IMR-90 (cell line): ENCODE data around the gene ZDHHC18. TPM values are rescaled to one million over a fixed set of nuclear protein-coding genes. Genes with fewer than 3 reads are reported as not detected.
"Not testable (repeated sequence)": the region's sequence is repeated elsewhere in the genome, so short reads cannot be mapped to it uniquely, and the experiment has no call there.

Experiments
- ATAC-seq: fragments of 200-7000 bp; cut with Tn5 transposase; 2 replicates; pipeline ENCODE4 v1.9.1; 2020; ENCODE audit warnings: low read depth, mild to moderate bottlenecking, moderate library complexity
- BruUV-seq: library from RNA; stranded (reverse); fragments of 400-500 nt; replicated peaks from 2 replicates; lab custom pipeline; 2021; lab: Mats Ljungman, UMichigan
- CTCF ChIA-PET: fragments of 300-600 bp; formaldehyde crosslinking; extraction: SDS; loops from one replicate; lab custom pipeline; 2021; ENCODE audit warnings: antibody characterized with exemption; lab: Yijun Ruan, JAX
- POLR2A ChIA-PET: fragments of 300-600 bp; sonication (Branson Sonifier 250); formaldehyde crosslinking; loops from one replicate; lab custom pipeline; 2022; ENCODE audit warnings: antibody characterized with exemption; ENCODE audit not compliant: unreplicated experiment; lab: Charles Lee
- DNase-seq: peaks from one replicate; pipeline ENCODE4 v3.0.0; 2013
- H2AFZ ChIP-seq: replicated peaks from 2 replicates; pipeline ENCODE3; 2013; ENCODE audit warnings: low read length, mild to moderate bottlenecking; ENCODE audit not compliant: poor library complexity
- H2AK5ac ChIP-seq: 2 replicates; pipeline ENCODE4 v1.6.1; 2013; ENCODE audit warnings: low read depth, low read length, inconsistent platforms
- H2AK9ac ChIP-seq: replicated peaks from 2 replicates; pipeline ENCODE3; 2013; ENCODE audit warnings: mild to moderate bottlenecking, low read depth, low read length, moderate library complexity; ENCODE audit not compliant: poor library complexity
- H2BK120ac ChIP-seq: 2 replicates; pipeline ENCODE4 v1.6.1; 2013; ENCODE audit warnings: low read depth, low read length, inconsistent platforms
- H2BK15ac ChIP-seq: 3 replicates; pipeline ENCODE4 v1.6.1; 2013; ENCODE audit warnings: low read depth, low read length, inconsistent platforms
- H2BK20ac ChIP-seq: 2 replicates; pipeline ENCODE4 v1.6.1; 2013; ENCODE audit warnings: low read depth, mild to moderate bottlenecking, inconsistent platforms, low read length, moderate library complexity
- H2BK5ac ChIP-seq: 2 replicates; pipeline ENCODE4 v1.6.1; 2013; ENCODE audit warnings: mild to moderate bottlenecking, low read depth, low read length, inconsistent platforms; ENCODE audit not compliant: poor library complexity, severe bottlenecking
- H3K14ac ChIP-seq: replicated peaks from 2 replicates; pipeline ENCODE4 v1.6.1; 2013; ENCODE audit warnings: low read depth, low read length, inconsistent platforms
- H3K18ac ChIP-seq: 2 replicates; pipeline ENCODE4 v1.6.1; 2013; ENCODE audit warnings: low read depth, low read length, control low read depth
- H3K23ac ChIP-seq: 2 replicates; pipeline ENCODE4 v1.6.1; 2013; ENCODE audit warnings: low read depth, low read length, inconsistent platforms
- H3K27ac ChIP-seq: 2 replicates; pipeline ENCODE4 v1.5.1; 2013; ENCODE audit warnings: mild to moderate bottlenecking, control low read depth, low read length; ENCODE audit not compliant: insufficient read depth
- H3K27me3 ChIP-seq: 2 replicates; pipeline ENCODE4 v1.6.1; 2013; ENCODE audit warnings: low read length; ENCODE audit not compliant: control insufficient read depth, insufficient read depth
- H3K36me3 ChIP-seq: 2 replicates; pipeline ENCODE4 v1.6.1; 2013; ENCODE audit warnings: low read length, mixed read lengths; ENCODE audit not compliant: control insufficient read depth, insufficient read depth
- H3K4ac ChIP-seq: 2 replicates; pipeline ENCODE4 v1.6.1; 2013; ENCODE audit warnings: low read depth, low read length, inconsistent platforms
- H3K4me1 ChIP-seq: 2 replicates; pipeline ENCODE4 v1.6.1; 2013; ENCODE audit warnings: low read length, mixed read lengths; ENCODE audit not compliant: control insufficient read depth, insufficient read depth
- H3K4me2 ChIP-seq: 2 replicates; pipeline ENCODE4 v1.6.1; 2013; ENCODE audit warnings: low read depth, mild to moderate bottlenecking, control low read depth, low read length, moderate library complexity
- H3K4me3 ChIP-seq: 2 replicates; pipeline ENCODE4 v1.5.1; 2013; ENCODE audit warnings: low read depth, mild to moderate bottlenecking, control low read depth, low read length, moderate library complexity; ENCODE audit not compliant: insufficient read depth
- H3K56ac ChIP-seq: 2 replicates; pipeline ENCODE4 v1.6.1; 2013; ENCODE audit warnings: low read length, inconsistent platforms; ENCODE audit not compliant: insufficient read depth; ENCODE audit errors: extremely low read depth
- H3K79me1 ChIP-seq, 2 experiments: 2 replicates each; pipeline ENCODE4 v1.6.1; 2013; ENCODE audit warnings: low read length in 2 of 2, inconsistent platforms in 1 of 2, low read depth in 1 of 2
- H3K9ac ChIP-seq: 2 replicates; pipeline ENCODE4 v1.6.1; 2013; ENCODE audit warnings: low read depth, low read length, control low read depth
- H3K9me1 ChIP-seq: 2 replicates; pipeline ENCODE4 v1.6.1; 2013; ENCODE audit warnings: low read length, inconsistent platforms; ENCODE audit not compliant: insufficient read depth
- H3K9me3 ChIP-seq: 2 replicates; pipeline ENCODE4 v1.6.1; 2013; ENCODE audit warnings: low read length; ENCODE audit not compliant: control insufficient read depth, insufficient read depth
- H4K20me1 ChIP-seq: 2 replicates; pipeline ENCODE4 v1.6.1; 2013; ENCODE audit warnings: low read length, inconsistent platforms; ENCODE audit not compliant: insufficient read depth
- H4K5ac ChIP-seq: 2 replicates; pipeline ENCODE4 v1.6.1; 2013; ENCODE audit warnings: mild to moderate bottlenecking, low read depth, low read length, control low read depth
- H4K8ac ChIP-seq, 2 experiments: 2 replicates each; pipeline ENCODE4 v1.6.1; 2013; ENCODE audit warnings: low read depth in 2 of 2, low read length in 2 of 2, control low read depth in 1 of 2, inconsistent platforms in 1 of 2
- H4K91ac ChIP-seq: 2 replicates; pipeline ENCODE4 v1.6.1; 2013; ENCODE audit warnings: low read depth, low read length, inconsistent platforms; ENCODE audit not compliant: insufficient read depth
- CEBPB ChIP-seq: IDR thresholded peaks from 2 replicates; pipeline ENCODE4 v1.6.1; 2012; ENCODE audit warnings: low read depth, low read length, improper control_type of control experiment
- WGBS, 2 experiments: methylation state at CpG; one replicate each; pipeline versions ENCODE4 v1.1.5 to v1.1.7; 2013; ENCODE audit warnings: missing lambda C conversion rate in 2 of 2; ENCODE audit not compliant: insufficient read length in 1 of 2; ENCODE audit errors: extremely low coverage in 2 of 2; 5-methylcytosine and 5-hydroxymethylcytosine counted together
- dilution Hi-C: fragments of 300-500 bp; cut with HindIII; formaldehyde crosslinking; loops from one replicate; pipeline ENCODE4 v1.14.3; 2018; ENCODE audit warnings: low sequenced_read_pairs; ENCODE audit not compliant: unreplicated experiment
- in situ Hi-C: fragments of 300-500 bp; cut with MboI; formaldehyde crosslinking; loops from 3 replicates; pipeline ENCODE4 v1.14.3; 2019; ENCODE audit warnings: low sequenced_read_pairs, inconsistent platforms, mixed read lengths
- intact Hi-C: fragments of 100-400 bp; cut with micrococcal nuclease; formaldehyde crosslinking; loops from 2 replicates; pipeline ENCODE4 v1.10.0; 2022
- polyA plus RNA-seq, 3 experiments: library from polyadenylated mRNA; depleted of rRNA; stranded (reverse); fragments of >200 nt; gene quantifications; 2 replicates each; pipeline ENCODE4 v1.2.3, GENCODE V29; 2012; ENCODE audit warnings: low replicate concordance in 1 of 3
- total RNA-seq: library from RNA; depleted of rRNA; stranded (reverse); fragments of >200 nt; gene quantifications from 2 replicates; pipeline ENCODE4 v1.2.3, GENCODE V29; 2012

Gene ZDHHC18
- total and polyA plus RNA-seq, 2 of the 4 experiments (the other 2 are of a cell fraction), result 12.5 to 37.0 TPM

DNA sequence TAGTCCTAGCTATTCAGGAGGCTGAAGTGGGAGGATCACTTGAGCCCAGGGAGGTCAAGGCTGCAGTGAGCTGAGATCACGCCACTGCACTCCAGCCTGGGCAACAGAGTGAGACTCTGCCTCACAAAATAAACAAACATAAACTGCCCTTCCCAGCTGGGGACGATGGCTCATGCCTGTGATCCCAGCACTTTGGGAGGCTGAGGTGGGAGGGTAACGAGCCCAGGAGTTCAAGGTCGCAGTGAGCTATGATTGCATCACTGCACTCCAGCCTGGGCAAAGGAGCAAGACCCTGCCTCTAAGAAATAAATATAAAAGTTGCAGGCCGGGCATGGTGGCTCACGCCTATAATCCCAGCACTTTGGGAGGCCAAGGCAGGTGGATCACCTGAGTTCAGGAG, 55.1 kb downstream of the ZDHHC18 start:
- H3K27ac ChIP-seq, H3K18ac ChIP-seq, H3K56ac ChIP-seq, H3K4me1 ChIP-seq, H2BK120ac ChIP-seq, BruUV-seq, in situ Hi-C loops, dilution Hi-C loops, H3K9me3 ChIP-seq, H2BK15ac ChIP-seq, H3K4me2 ChIP-seq, H2BK5ac ChIP-seq, ATAC-seq, H3K9me1 ChIP-seq, H3K4ac ChIP-seq, H2AFZ ChIP-seq, H2BK20ac ChIP-seq, H4K20me1 ChIP-seq, POLR2A ChIA-PET, DNase-seq, H4K8ac ChIP-seq, H3K27me3 ChIP-seq, H3K14ac ChIP-seq, H2AK9ac ChIP-seq, H2AK5ac ChIP-seq, intact Hi-C loops, H4K5ac ChIP-seq, H3K4me3 ChIP-seq, H4K91ac ChIP-seq, H3K9ac ChIP-seq, H3K23ac ChIP-seq: not testable (repeated sequence)
- Histone ChIP-seq H3K36me3 (peaks cover 63% of the 10 kb centered on the region), H3K79me1 (peaks cover 24 to 32% of the 10 kb centered on the region in 2 experiments)
- TF ChIP-seq CEBPB, result 0 out of 2 replicates have a peak, but pooled peaks have one; percentile 30
- CTCF ChIA-PET, result interaction anchor here (0.6 kb wide), 1 partner anchor 8 kb away, joined by 3 read pairs; no protein-coding TSS in a partner anchor
- WGBS, 2 experiments, result 87% methylated on average over 4 of the region's 6 CpGs; no CpG with 5 or more reads in 1 of the 2 experiments
